HFFc6 (cell line): ENCODE data around the gene CALHM2. TPM values are rescaled to one million over a fixed set of nuclear protein-coding genes. Genes with fewer than 3 reads are reported as not detected.

Experiments used
- DNase-seq: peaks from one replicate; pipeline ENCODE4 v3.0.0-alpha.2; 2018
- H3K27ac Mint-ChIP-seq: 2 replicates; pipeline ENCODE4 v1.8.0; 2020; ENCODE audit warnings: mild to moderate bottlenecking, mixed read lengths
- H3K27me3 Mint-ChIP-seq: 2 replicates; pipeline ENCODE4 v1.8.0; 2021; ENCODE audit warnings: mild to moderate bottlenecking, moderate library complexity, mixed read lengths; ENCODE audit not compliant: insufficient read depth
- H3K36me3 Mint-ChIP-seq: 2 replicates; pipeline ENCODE4 v1.8.0; 2021; ENCODE audit warnings: low read depth, mixed read lengths
- H3K4me1 Mint-ChIP-seq: 2 replicates; pipeline ENCODE4 v1.8.0; 2020; ENCODE audit warnings: low read depth, mixed read lengths
- H3K4me3 Mint-ChIP-seq: 2 replicates; pipeline ENCODE4 v1.8.0; 2020; ENCODE audit warnings: mild to moderate bottlenecking, moderate library complexity, mixed read lengths
- H3K9me3 Mint-ChIP-seq: 2 replicates; pipeline ENCODE4 v1.8.0; 2020; ENCODE audit warnings: mild to moderate bottlenecking, mixed read lengths
- CTCF ChIP-seq: fragments of 200-600 bp; sonication (generic); IDR thresholded peaks from 2 replicates; pipeline ENCODE4 v1.5.0; 2021; ENCODE audit warnings: antibody characterized with exemption, mild to moderate bottlenecking
- total RNA-seq, 6 experiments: library from RNA; stranded (reverse); fragmentation: NEBNext Ultra II Directional; extraction: Animal tissue kit (Norgen Biotek cat#: 25700); gene quantifications; 2 replicates in 1 of 6; 3 replicates in 5 of 6; pipeline ENCODE4 v1.2.3, GENCODE V29; 2021

The CALHM2 gene
- total RNA-seq, 6 experiments from 2014 or later, result 41.0 to 46.0 (median 45.1) TPM

- DNase-seq, result no peak
- H3K27me3 Mint-ChIP-seq, result peaks cover 8% of the 10 kb centered on the region
- TF ChIP-seq CTCF, result no peak
- H3K4me3 Mint-ChIP-seq, result no peak overlapping the region
- H3K9me3 Mint-ChIP-seq, result no peaks in the 10 kb centered on the region
- H3K36me3 Mint-ChIP-seq, result no peaks in the 10 kb centered on the region
- 0 out of 2 replicates have a peak, but pooled peaks cover 5% of the 10 kb centered on the region for H3K4me1 Mint-ChIP-seq
- no peak overlapping the region for H3K27ac Mint-ChIP-seq
These were observed 21.1 kb upstream of the CALHM2 start for GRCh38 chr10:103473261-103473671.

DNA sequence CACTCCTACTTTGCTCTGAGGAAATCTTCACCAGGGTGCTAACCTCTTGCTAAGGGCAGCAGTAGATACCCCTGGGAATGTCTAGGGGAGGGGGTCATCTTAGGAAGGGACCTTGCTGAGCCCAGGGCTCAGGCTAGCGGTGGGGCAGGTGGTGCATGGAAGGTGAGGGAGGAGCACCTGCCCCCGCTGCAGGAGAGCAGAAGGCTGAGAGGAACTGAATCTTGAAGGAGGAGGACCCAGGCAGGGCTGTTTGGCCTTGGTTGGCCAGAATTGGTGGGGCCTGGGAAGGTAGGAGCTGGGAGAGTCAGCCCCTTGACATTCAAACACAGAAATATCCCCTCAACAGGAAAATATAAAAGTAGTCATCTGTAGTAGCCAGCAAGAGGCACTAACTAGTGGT, 19.8 kb upstream of the CALHM2 start:
- Mint-ChIP-seq H3K4me1 (peaks cover 6% of the 10 kb centered on the region), H3K9me3 (no peaks in the 10 kb centered on the region), H3K27ac (no peak overlapping the region), H3K27me3 (peaks cover 8% of the 10 kb centered on the region; the same call in 1 of the 2 replicates), H3K36me3 (no peaks in the 10 kb centered on the region), H3K4me3 (no peak overlapping the region)
- TF ChIP-seq CTCF, result no peak
- DNase-seq, result no peak

- no peak overlapping the region for H3K27ac Mint-ChIP-seq
- no peaks in the 10 kb centered on the region for H3K36me3 Mint-ChIP-seq
- peaks cover 8% of the 10 kb centered on the region for H3K27me3 Mint-ChIP-seq
- TF ChIP-seq CTCF, result no peak
- no peak for DNase-seq
- no peaks in the 10 kb centered on the region for H3K9me3 Mint-ChIP-seq
- no peak overlapping the region for H3K4me3 Mint-ChIP-seq
- H3K4me1 Mint-ChIP-seq, result peaks cover 14% of the 10 kb centered on the region
These were observed 18.8 kb upstream of the CALHM2 start for GRCh38 chr10:103470761-103471653.

GRCh38 chr10:103469201-103469600, 17.0 kb upstream of the CALHM2 start:
- no peak for DNase-seq
- Mint-ChIP-seq H3K4me3 (no peak overlapping the region), H3K4me1 (peaks cover 14% of the 10 kb centered on the region), H3K9me3 (no peaks in the 10 kb centered on the region), H3K27me3 (peaks cover 15% of the 10 kb centered on the region), H3K27ac (no peak overlapping the region), H3K36me3 (no peaks in the 10 kb centered on the region)
- TF ChIP-seq CTCF, result no peak

- H3K4me3 Mint-ChIP-seq, result no peak overlapping the region
- peaks cover 14% of the 10 kb centered on the region for H3K4me1 Mint-ChIP-seq
- H3K36me3 Mint-ChIP-seq, result no peaks in the 10 kb centered on the region
- no peaks in the 10 kb centered on the region for H3K9me3 Mint-ChIP-seq
- DNase-seq, result no peak
- H3K27me3 Mint-ChIP-seq, result peaks cover 19% of the 10 kb centered on the region
- H3K27ac Mint-ChIP-seq, result no peak overlapping the region
- TF ChIP-seq CTCF, result no peak
These were observed 15.2 kb upstream of the CALHM2 start for GRCh38 chr10:103467406-103467805.
